HG03354 (cell line): ENCODE results near the gene SUGP1.

ENCODE experiments used
- ATAC-seq: cut with Tn5 transposase; IDR thresholded peaks from one replicate; pipeline ENCODE4 v1.9.1; 2021; ENCODE audit warnings: mild to moderate bottlenecking; ENCODE audit not compliant: unreplicated experiment, poor library complexity, severe bottlenecking

Gene SUGP1

GRCh38 chr19:19239675-19240074, 80.6 kb downstream of the SUGP1 start:
- no peak for ATAC-seq

GRCh38 chr19:19238126-19238894, 82.0 kb downstream of the SUGP1 start:
- ATAC-seq = no peak

GRCh38 chr19:19236173-19236572, 84.1 kb downstream of the SUGP1 start:
- no peak for ATAC-seq

GRCh38 chr19:19234220-19234816, 86.0 kb downstream of the SUGP1 start:
- no peak for ATAC-seq

- ATAC-seq = no peak
Observed at GRCh38 chr19:19232261-19232721, 88.0 kb downstream of the SUGP1 start.

- ATAC-seq = no peak
Observed at GRCh38 chr19:19230999-19231398, 89.3 kb downstream of the SUGP1 start.

- no peak for ATAC-seq
Observed at GRCh38 chr19:19229701-19230100, 90.6 kb downstream of the SUGP1 start.

- no peak for ATAC-seq
Observed at GRCh38 chr19:19227217-19227616, 93.1 kb downstream of the SUGP1 start.

- ATAC-seq = no peak
Observed at GRCh38 chr19:19226663-19227062, 93.6 kb downstream of the SUGP1 start.

GRCh38 chr19:19226204-19226603, 94.1 kb downstream of the SUGP1 start:
- no peak for ATAC-seq
